Measurements from ENCODE around the gene KCNT2. TPM values are rescaled to one million over a fixed set of nuclear protein-coding genes. Genes with fewer than 3 reads are reported as not detected.

The KCNT2 gene
- total and polyA plus RNA-seq, 2 of the 8 experiments (the other 6 are each of a cell fraction or from before 2014, with no cell fraction given): 2.3 to 10.2 TPM

DNA sequence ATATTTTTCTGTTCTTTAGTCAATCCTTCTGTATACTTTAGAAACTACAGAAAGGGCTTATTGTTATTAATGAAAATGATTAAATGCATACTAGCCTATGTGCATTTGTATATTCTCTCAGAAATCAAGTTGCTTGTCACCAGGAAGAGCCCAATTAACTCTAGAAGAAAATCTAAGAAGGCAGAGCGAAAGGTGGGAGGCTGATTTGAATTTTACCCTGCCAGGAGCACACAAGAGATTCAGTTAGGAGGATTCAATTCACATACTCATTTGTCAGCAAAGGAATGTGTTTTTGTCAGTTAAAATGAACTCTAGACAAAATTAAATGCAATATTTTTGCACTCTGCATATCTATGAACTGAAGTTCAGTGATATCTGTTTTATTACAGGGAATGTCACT, 411.8 kb downstream of the KCNT2 start (continued):
- TF ChIP-seq FOSL1 (IDR thresholded peaks at IDR 0.05; ENCODE audit: insufficient read depth, low read depth, low read length): no peak
- TF ChIP-seq RXRA (IDR thresholded peaks at IDR 0.05; ENCODE audit: insufficient read depth, low read depth, low read length): no peak
- TF ChIP-seq KDM4A (IDR thresholded peaks at IDR 0.05; ENCODE audit: low read depth, low read length, severe bottlenecking): no peak
- TF ChIP-seq TBP (IDR thresholded peaks at IDR 0.05; ENCODE audit: low read depth, low read length): no peak
- TF ChIP-seq SUZ12 (IDR thresholded peaks at IDR 0.05; ENCODE audit: low read length): no peak
- TF ChIP-seq, protein P1, sequence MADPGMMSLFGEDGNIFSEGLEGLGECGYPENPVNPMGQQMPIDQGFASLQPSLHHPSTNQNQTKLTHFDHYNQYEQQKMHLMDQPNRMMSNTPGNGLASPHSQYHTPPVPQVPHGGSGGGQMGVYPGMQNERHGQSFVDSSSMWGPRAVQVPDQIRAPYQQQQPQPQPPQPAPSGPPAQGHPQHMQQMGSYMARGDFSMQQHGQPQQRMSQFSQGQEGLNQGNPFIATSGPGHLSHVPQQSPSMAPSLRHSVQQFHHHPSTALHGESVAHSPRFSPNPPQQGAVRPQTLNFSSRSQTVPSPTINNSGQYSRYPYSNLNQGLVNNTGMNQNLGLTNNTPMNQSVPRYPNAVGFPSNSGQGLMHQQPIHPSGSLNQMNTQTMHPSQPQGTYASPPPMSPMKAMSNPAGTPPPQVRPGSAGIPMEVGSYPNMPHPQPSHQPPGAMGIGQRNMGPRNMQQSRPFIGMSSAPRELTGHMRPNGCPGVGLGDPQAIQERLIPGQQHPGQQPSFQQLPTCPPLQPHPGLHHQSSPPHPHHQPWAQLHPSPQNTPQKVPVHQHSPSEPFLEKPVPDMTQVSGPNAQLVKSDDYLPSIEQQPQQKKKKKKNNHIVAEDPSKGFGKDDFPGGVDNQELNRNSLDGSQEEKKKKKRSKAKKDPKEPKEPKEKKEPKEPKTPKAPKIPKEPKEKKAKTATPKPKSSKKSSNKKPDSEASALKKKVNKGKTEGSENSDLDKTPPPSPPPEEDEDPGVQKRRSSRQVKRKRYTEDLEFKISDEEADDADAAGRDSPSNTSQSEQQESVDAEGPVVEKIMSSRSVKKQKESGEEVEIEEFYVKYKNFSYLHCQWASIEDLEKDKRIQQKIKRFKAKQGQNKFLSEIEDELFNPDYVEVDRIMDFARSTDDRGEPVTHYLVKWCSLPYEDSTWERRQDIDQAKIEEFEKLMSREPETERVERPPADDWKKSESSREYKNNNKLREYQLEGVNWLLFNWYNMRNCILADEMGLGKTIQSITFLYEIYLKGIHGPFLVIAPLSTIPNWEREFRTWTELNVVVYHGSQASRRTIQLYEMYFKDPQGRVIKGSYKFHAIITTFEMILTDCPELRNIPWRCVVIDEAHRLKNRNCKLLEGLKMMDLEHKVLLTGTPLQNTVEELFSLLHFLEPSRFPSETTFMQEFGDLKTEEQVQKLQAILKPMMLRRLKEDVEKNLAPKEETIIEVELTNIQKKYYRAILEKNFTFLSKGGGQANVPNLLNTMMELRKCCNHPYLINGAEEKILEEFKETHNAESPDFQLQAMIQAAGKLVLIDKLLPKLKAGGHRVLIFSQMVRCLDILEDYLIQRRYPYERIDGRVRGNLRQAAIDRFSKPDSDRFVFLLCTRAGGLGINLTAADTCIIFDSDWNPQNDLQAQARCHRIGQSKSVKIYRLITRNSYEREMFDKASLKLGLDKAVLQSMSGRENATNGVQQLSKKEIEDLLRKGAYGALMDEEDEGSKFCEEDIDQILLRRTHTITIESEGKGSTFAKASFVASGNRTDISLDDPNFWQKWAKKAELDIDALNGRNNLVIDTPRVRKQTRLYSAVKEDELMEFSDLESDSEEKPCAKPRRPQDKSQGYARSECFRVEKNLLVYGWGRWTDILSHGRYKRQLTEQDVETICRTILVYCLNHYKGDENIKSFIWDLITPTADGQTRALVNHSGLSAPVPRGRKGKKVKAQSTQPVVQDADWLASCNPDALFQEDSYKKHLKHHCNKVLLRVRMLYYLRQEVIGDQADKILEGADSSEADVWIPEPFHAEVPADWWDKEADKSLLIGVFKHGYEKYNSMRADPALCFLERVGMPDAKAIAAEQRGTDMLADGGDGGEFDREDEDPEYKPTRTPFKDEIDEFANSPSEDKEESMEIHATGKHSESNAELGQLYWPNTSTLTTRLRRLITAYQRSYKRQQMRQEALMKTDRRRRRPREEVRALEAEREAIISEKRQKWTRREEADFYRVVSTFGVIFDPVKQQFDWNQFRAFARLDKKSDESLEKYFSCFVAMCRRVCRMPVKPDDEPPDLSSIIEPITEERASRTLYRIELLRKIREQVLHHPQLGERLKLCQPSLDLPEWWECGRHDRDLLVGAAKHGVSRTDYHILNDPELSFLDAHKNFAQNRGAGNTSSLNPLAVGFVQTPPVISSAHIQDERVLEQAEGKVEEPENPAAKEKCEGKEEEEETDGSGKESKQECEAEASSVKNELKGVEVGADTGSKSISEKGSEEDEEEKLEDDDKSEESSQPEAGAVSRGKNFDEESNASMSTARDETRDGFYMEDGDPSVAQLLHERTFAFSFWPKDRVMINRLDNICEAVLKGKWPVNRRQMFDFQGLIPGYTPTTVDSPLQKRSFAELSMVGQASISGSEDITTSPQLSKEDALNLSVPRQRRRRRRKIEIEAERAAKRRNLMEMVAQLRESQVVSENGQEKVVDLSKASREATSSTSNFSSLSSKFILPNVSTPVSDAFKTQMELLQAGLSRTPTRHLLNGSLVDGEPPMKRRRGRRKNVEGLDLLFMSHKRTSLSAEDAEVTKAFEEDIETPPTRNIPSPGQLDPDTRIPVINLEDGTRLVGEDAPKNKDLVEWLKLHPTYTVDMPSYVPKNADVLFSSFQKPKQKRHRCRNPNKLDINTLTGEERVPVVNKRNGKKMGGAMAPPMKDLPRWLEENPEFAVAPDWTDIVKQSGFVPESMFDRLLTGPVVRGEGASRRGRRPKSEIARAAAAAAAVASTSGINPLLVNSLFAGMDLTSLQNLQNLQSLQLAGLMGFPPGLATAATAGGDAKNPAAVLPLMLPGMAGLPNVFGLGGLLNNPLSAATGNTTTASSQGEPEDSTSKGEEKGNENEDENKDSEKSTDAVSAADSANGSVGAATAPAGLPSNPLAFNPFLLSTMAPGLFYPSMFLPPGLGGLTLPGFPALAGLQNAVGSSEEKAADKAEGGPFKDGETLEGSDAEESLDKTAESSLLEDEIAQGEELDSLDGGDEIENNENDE (IDR thresholded peaks at IDR 0.05; ENCODE audit: insufficient replicate concordance, low read length): no peak
- no peak for TF ChIP-seq GABPA (IDR thresholded peaks at IDR 0.05; ENCODE audit: borderline replicate concordance, insufficient read depth, low read length)
- TF ChIP-seq PHF8 (conservative IDR thresholded peaks at IDR 0.05; ENCODE audit: low read depth, low read length): no peak

All from H1 (cell line).